C4-2B (cell line): ENCODE data around the gene RPS6KA6.

Experiments used
- CTCF ChIP-seq: fragments of 450-650 bp; conservative IDR thresholded peaks from 2 replicates; pipeline ENCODE4 v1.5.1; 2017; ENCODE audit warnings: mild to moderate bottlenecking
- ZFX ChIP-seq: fragments of 450-650 bp; IDR thresholded peaks from 2 replicates; pipeline ENCODE4 v1.6.1; 2017

GRCh38 chrX:84155938-84156337 lies 32.1 kb downstream of the RPS6KA6 start:
- TF ChIP-seq CTCF: no peak
- no peak for TF ChIP-seq ZFX
